NCI-H526 (cell line): ENCODE results near the gene FCHSD2.
"Not testable (repeated sequence)": the region's sequence is repeated elsewhere in the genome, so short reads cannot be mapped to it uniquely, and the experiment has no call there.

Experiments
- DNase-seq, 2 experiments: peaks; one replicate each; lab custom pipeline; 2025; lab: John Stamatoyannopoulos, UW

Gene FCHSD2

DNA sequence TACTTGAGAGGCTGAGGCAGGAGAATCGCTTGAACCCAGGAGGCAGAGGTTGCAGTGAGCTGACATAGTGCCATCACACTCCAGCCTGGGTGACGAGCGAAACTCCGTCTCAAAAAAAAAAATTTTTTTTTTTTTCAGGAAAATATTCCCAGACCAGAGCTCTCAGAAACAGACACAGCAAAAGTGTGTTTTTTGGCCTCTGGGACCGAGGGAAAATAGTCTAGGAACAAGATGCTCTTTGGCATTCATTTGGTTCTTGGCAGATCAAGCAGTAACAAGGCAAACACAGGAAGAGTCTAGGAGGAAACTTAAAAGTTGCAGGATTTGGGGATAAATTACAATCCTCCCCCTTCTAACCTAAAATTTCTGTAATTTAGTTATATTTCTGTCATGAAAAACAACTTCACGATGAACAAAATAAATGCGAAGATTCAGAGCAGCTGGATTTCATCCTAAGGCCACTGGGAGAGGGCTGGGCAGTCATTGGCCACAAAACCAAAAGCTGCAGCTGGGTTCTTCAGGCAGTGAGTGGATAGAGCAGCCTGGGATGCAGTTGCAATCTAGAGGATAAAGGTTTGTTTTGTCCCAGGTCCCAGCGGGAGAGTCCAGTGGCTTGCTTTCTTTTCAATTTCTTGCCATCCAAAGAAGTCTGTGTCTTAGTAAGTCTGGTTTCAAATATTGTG is 308.2 kb downstream of the FCHSD2 start:
- no peak for DNase-seq

DNA sequence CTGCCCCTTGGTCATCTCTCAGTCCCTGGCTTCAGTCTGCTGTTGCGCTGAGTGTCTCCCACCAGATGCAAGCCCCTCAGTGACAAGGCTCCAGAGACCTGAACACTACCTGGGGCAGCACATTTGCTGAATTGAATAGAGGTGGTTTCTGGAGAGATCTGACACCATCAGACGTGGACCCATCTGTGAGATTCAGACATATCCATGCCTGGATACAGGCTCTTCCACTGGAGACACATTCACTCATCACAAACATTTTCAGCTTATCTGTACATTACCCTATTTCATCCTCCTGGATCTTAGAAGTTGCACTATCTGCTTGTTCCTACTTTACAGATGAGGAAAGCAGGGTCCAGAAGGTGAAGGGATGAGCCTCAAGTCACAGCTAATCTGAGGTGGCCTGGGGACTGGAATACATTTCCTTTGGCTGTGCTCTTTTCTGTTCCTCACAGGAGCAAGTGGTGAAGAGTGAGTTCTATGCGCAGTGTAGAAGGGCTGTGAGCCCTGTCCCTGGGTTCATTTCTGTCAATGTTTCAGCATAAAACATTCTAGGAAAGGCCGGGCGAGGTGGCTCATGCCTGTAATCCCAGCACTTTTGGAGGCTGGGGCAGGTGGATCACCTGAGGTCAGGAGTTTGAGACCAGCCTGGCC is 308.9 kb downstream of the FCHSD2 start:
- no peak for DNase-seq

DNA sequence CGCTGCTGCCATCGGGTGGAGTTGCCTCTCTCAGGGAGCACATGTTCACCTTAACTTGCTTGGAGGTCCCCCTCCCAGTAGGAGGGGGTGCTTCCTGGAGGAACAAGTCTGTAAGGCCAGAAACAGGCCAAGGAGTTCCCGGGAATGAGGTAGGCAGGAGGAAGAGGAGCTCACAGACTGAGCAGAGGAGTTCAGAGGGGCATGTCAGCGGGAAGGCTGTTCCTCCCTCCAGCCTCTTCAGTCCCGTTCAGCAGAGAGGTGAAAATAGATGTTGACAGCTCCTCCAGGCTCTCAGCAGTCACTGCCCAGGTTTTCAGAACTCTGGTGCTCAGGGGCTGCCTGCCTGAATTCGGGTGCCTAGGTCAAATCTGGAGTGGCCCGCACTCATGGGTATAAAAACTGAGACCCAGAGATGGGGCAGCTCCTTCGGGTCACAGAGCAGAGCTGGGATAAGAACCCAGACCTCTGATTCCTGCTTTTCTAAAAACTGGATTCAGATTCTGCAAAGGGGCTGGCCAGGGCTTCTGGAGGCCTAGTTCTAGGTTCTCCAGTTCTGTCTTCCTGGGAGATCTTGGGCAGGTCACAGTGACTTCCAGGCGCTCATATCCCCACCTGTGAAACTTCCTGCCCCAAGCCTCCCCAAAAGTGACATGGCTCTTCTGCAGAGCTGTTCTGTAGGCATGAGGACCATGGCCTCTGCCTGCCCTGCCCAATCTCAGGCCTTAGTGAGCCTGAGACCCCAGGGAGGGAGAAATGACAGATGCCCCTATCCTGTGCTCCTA is 309.6 kb downstream of the FCHSD2 start:
- DNase-seq, result no peak

DNA sequence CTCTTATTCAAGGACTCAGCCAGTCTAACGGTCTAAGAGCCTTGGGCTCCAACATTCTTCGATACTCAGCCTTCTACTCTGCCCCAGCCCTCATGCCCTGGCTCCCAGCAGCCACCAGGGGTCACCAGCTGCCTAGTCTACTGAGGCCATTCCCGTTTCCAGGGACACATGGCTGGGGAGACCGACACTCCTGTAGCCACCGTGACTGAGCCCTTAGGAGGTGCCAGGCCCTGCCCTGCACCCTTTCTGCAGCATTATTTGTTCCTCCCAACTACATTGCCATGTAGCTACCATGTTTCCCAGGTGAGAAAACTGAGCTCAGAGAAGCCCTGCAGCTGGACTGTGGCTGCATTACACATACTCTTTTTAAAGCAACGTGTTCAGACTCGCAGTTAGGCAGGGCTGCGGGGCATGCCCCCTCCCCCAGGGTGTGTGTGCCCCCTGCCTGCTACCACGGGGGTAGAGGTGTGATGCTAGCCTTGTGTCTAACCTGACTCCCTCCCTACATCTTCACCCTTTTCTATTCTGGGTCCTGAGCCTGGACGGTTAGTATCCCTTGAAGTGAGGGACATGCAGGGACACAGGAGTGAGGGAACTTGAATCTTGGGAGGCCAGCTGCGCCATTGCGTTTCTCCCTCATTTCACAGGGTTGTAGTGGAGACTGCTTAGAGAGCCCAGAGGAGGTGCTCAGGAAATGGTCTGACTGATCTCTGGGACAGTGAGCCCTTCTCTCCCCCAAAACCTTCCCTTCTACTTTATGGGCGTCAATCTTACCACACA is 310.4 kb downstream of the FCHSD2 start:
- peak; percentile 61 to 92 for DNase-seq

DNA sequence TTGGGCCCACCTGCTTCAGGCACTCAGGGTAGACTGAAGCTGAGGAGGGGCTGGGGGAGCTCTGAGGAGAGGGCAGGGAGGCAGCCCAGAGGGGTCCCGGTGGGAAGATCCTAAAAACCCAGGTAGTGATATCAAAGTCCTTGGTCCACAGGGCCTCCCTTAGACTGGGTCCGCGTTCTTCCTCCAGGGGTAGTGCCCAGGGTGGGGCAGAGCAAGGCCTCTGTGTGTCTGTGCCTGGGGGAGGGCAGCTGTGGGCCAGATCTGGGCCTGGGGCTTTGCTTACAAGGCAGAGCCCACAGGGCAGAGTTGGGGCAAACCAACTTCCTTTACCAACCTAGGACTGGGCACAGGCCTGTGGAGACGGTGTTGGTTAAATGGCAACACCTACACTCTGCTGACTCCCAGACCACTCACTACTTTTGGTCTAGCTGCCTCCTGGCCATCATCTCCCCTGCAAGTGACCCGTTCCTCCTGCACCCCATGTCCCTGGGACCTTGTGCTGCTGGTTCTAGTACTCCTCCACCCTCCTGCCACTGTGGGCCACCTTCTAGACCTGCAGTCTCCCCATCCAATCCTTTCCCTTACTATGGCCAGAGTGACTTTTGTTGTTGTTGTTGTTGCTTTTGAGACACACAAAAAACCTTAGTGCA is 312.1 kb downstream of the FCHSD2 start:
- DNase-seq, result no peak

DNA sequence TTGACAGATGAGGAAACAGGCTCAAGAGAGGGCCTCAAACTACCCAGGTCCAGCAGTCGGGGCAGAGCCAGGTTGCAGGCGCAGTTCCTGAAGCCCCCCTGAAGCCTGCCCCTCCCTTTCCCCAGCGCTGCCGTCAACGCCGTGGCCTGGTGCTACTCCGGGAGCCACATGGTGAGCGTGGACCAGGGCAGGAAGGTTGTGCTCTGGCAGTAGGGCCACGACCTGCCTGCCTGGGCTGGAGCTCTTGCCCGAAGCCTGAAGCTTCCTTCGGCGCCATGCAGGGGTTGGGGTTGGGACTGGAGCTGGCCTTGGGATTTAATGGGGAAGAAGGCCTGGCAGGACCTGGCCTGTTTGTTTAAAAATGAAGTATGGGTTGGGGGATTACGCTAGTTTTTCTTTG is 312.9 kb downstream of the FCHSD2 start:
- no peak for DNase-seq

DNA sequence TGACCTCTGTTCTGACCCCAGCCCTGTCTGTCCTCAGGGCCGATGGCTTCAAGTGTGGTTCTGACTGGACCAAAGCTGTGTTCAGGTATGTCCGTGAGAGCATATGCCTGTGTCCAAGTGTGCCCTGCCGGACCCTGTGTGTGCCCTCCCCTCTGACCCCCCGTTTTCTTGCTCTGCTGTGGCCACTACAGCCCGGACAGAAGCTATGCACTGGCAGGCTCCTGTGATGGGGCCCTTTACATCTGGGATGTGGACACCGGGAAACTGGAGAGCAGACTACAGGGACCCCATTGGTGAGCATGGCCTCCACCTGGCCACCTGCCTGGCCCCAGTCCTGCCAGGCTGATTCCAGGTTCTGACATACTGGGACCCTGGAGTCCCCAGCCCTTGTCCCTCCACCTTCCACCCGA is 313.4 kb downstream of the FCHSD2 start:
- no peak for DNase-seq

DNA sequence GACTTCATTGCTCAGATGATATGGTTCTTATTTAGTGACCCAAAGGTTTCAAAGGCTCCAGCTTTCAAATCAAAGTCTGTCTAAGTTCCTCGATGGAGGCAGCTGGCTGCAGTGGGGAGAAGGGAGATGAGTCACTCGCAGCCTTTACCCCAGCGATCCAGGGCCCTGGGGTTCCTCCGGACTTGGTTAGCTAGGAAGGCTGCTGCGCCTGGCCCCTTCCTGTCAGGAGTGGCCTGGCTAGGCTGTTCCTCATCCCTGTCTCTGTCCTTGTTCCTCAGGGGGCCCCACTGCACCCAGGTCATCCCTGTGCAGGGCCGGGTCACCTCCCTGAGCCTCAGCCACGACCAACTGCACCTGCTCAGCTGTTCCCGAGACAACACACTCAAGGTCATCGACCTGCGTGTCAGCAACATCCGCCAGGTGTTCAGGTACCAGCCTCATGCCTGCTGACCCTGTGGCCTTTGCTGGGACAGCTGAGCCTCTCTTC is 314.0 kb downstream of the FCHSD2 start:
- DNase-seq, result no peak

DNA sequence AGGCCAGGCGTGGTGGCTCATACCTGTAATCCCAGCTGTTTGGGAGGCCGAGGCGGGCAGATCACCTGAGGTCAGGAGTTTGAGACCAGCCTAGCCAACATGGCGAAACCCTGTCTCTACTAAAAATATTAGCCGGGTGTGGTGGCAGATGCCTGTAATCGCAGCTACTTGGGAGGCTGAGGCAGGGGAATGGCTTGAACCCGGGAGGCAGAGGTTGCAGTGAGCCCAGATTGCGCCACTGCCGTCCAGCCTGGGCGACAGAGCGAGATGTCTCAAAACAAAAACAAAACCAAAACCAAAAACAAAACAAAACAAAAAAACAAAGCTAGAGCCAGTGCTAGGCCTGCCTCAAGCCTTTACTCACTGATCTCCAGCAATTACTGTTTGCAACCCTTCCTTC is 314.5 kb downstream of the FCHSD2 start:
- DNase-seq, result not testable (repeated sequence)

DNA sequence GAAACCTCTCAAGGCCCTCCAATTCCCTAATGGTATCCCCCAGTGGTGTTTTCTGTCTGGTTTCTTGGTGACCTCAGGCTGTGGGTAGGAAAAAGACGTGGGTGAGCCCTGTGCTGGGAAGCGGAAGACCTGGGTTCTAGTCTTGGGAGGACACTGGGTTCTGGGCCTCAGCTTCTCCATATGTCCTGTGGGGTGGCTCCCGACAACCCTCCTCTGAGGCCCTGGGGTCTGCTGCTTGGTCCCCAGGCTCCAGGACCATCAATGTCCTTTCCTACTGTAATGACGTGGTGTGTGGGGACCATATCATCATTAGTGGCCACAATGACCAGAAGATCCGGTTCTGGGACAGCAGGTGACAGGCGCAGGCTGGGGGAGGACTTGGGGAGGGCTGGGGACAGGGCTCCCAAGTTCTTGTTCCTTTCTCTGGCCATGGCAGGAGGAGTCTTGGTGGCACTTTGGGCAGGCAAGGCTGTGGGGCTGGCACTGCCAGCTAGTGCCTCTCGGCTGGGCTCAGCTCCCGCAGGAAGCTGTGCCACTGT is 315.1 kb downstream of the FCHSD2 start:
- no peak for DNase-seq

DNA sequence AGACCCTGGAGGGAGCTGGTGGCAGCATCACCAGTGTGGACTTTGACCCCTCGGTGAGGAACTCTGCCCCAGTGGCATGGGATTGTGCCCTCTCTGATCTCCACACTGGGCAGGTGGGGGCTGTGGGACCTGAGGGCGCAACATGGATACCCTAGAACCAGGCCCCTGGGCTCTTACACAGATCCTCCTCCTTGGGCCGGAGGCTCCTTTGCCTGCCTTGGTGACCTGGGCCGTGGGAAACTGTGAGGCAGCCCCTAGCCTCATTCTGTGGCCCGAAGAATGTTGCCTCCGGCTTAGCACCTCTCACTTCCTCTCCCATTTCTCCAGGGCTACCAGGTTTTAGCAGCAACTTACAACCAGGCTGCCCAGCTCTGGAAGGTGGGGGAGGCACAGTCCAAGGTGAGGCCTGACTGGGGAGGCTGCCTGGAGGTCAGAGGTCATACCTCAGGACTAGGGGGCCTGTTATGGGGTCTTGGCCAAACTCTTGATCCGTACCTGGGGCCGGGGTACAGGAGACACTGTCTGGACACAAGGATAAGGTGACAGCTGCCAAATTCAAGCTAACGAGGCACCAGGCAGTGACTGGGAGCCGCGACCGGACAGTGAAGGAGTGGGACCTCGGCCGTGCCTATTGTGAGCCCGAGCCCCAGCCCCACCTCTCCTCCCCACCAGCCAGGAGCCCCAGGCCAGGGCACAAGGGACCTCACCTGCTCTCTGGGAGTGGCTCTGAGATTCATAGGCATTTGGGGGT is 315.8 kb downstream of the FCHSD2 start:
- no peak for DNase-seq

DNA sequence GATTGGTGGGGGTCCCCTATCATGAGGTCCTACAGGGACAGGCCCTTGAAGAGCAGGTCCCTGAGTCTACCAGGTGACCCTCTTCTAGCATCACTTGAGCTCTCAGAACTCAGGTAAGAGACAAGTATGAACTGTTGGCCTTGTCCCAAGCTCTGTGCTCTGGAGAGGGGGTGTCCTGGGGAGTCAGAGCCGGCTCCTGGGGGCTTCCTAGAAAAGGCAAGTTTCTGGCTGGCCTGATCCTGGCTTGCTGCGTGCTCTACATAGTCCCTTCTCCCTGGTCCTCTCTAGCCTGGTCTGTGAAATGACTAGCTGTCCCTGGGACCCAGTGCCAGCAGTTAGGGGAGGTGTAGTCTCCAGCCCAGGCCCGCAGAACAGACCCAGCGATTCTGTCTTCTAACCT is 316.5 kb downstream of the FCHSD2 start:
- DNase-seq, result no peak

DNA sequence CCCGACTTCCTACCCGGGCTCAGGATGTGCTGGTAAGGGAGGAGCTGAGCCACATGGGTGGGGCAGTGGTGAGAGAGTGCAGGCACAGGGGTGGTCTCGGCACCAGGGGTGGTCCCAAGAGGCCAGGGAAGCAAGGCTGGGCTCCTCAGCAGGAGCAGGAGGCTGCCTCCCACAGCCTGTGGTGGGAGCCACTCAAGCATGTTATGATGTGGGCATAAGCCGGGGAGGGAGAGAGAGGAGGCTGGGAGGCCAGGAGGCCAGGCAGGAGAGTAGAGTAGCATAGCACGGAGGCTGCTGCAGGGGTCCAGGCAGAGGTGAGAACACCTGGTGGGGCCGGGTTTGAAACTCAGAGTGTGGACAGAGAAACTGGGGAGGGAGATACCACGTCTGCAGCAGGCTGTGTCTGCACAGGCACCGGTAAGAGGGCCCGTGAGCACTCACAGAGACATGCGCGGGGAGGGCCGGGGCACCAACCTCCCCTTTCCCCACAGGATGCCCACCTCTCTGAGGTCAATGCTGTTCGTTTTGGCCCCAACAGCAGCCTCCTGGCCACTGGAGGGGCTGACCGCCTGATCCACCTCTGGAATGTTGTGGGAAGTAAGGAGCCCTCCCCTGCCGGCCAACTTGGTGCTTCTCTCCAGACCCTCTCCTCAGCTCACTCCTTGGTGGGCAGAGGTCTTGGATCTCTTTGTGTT is 317.2 kb downstream of the FCHSD2 start:
- DNase-seq, result no peak

DNA sequence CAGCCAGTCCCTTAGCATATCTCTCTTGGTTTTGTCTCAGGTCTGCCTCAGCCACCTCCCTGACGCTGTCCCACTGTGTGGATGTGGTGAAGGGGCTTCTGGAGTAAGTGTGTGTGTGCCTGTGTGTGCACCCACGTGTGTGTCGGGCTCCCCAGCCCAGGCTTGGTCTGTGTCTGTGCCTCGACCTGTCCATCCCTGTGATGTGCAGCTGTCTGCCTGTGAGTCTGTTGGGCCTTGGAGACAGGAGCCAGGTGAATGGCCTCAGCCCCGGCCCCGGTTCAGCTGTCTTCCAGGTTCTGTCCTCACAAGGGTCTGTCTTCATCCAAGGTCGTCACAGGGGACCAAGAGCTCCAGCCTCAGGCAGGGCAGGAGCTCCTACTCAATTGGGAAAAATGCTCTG is 318.1 kb downstream of the FCHSD2 start:
- DNase-seq, result no peak

DNA sequence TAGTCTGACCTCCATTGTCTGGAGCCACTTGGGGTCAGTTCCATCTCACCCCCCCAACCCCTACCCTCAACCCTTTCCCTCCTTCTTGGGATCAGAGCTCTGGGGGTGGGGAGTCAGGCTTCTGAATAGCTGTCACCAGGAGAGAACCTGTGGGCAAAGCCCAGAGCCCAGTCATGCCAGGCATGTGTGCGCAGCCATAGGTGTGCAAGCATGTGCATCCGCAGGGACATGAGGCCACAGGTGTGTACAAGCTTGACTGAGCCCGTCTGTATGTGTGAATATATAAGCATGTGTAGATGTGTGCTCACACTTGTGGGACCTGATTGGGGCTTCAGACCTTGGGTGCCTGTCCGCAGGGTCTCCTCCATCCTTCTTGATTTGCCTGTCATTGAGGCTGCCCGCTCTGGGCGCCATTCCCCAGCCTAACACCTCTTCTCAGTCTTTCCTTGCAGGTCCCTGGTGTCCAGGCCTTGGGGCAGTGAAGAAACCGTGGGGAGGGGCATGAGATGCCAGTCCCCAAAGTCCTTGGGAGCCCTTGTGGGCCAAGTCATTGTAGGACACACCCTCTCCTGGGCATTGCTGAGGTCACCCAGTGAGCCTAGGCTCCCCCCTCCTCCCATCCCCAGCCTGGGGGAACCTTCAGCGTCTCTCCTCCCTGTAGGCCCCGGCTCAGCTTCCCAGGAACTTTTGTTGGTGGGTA is 318.9 kb downstream of the FCHSD2 start:
- DNase-seq, result no peak

DNA sequence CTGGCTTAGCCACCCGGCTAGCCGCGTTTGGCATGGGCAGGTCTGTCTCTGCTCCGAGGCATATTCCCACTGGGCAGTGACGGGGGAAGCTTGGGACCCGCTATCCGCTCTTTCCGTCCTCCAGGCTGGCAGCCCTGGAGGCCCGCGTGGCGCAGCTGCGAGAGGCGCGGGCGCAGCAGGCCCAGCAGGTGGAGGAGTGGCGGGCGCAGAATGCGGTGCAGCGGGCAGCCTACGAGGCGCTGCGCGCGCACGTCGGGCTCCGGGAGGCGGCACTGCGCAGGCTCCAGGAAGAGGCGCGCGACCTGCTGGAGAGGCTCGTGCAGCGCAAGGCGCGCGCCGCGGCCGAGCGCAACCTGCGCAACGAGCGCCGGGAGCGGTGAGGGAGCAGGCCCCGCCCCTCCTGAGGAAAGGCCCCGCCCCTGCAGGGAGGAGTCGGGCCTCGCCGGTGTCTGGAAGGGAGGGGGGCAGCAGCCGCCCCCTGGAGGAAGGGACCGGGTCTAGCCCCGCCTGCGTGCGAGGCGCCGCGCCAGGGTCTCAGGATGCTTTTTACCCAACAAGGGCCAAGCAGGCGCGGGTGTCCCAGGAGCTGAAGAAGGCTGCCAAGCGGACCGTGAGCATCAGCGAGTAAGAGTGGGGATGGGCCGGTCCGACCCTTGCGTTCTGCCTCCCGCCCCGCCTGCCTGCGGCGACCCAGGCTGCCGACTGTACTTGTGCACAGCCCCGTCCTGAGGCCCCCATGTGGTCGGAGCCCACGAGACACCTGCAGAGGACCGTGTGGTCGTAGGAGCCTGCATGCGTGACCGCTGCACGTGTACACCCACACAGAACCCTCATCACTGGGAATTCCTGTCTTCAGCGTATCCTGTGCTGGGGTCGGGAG is 320.0 kb downstream of the FCHSD2 start:
- DNase-seq, result peak; percentile 90 to 98

DNA sequence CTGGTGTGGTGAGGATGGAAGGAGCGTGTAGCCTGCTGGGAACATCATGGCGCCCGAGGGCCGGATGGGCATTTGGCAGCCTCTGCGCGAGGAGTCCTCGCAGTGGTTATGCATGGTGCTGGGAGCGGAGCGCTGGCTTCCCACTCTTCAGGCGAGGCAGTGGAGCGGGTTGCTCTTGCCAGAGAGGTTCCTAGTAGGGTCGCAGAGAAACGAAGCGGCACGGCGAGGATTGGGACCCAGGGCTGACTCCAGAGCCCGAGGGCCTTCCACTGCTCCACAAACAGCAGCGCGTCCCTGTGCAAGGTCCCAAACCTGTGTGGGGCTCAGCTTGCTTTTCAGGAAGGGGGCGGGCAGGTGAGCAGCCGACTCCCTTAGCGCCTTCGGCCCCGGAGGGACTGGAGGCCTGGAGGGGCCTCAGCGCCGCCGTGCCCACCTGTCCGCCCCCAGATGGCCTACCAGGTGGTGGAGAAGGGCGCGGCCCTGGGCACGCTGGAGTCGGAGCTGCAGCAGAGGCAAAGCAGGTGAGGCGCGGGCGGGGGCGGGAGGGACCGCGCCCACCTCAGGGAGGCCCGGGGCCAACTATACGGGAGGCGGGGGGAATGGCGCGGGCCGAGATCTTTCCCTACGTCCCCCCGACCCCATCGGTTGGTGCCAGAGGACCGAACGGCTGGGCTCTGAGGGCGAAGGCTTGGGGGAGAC is 320.7 kb downstream of the FCHSD2 start:
- peak in 1 of 2 experiments; percentile 84 for DNase-seq
